ENCODE data around the gene FRA10AC1. TPM values are rescaled to one million over a fixed set of nuclear protein-coding genes. Genes with fewer than 3 reads are reported as not detected.

The FRA10AC1 gene
- total and polyA plus RNA-seq, 3 donors from 2014 or later, result 14.8 to 46.9 (median 30.5) TPM

GRCh38 chr10:93726024-93726423 is 23.6 kb upstream of the FRA10AC1 start:
- Histone ChIP-seq H3K4me3 (no peak overlapping the region), H3K4me1 (no peaks in the 10 kb centered on the region), H3K27ac (no peak overlapping the region), H3K9me3 (no peaks in the 10 kb centered on the region), H3K36me3 (ENCODE audit: low read depth, missing control alignments) (no peaks in the 10 kb centered on the region), H3K27me3 (no peaks in the 10 kb centered on the region)
- TF ChIP-seq CTCF (IDR thresholded peaks at IDR 0.05) (no peak), POLR2A (IDR thresholded peaks at IDR 0.05) (no peak)
- DNase-seq, result no peak
- WGBS, 2 donors, result 87 to 89% methylated on average over 1 of the region's 1 CpG
- intact Hi-C loops (cut with DNase I; ENCODE audit: low total_unique reads), result no loop called here

DNA sequence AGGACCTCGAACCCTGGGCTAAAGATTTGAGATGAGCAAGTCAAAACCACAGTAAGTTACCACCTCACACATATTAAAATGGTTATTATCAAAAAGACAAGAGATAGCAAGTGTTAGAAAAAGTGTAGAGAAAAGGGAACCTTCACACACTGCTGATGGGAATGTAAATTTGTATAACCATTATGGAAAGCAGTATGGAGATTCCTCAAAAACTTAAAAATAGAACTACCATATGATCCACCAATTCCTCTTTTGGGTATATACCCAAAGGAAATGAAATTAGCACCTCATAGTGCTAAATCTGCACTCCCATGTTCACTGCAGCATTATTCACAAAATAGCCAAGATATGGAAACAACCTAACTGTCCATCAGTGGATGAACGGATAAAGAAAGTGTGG is 20.8 kb upstream of the FRA10AC1 start:
- DNase-seq, result no peak
- 85 to 87% methylated on average over 2 of the region's 2 CpGs for WGBS, 2 donors
- no peaks in the 10 kb centered on the region for H3K4me1 ChIP-seq
- intact Hi-C loops (cut with DNase I; ENCODE audit: low total_unique reads), result no loop called here
- no peaks in the 10 kb centered on the region for H3K27me3 ChIP-seq
- no peak overlapping the region for H3K27ac ChIP-seq
- H3K4me3 ChIP-seq, result no peak overlapping the region
- H3K9me3 ChIP-seq, result no peaks in the 10 kb centered on the region
- H3K36me3 ChIP-seq (ENCODE audit: low read depth, missing control alignments), result no peaks in the 10 kb centered on the region
- TF ChIP-seq CTCF (IDR thresholded peaks at IDR 0.05) (no peak), POLR2A (IDR thresholded peaks at IDR 0.05) (no peak)

DNA sequence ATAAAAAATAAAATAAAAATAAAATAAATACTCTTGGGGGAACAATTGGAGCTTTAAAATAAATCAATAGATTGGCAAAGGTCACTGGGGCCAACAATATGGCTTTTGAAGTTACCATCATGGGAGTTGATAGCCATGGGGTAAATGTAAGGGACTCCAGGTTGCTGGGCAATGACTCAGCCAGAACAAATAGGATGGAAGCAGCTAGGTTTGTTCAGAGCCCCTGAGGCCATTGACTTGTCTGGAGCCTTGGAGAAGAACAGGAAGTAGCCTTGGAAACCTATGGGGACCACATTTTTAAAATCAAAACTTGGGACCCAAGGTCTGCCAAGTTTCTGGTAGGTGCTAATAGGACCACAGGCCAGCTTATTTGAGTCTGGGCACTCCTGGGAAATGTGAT is 20.2 kb upstream of the FRA10AC1 start:
- DNase-seq, result no peak
- Histone ChIP-seq H3K27me3 (no peaks in the 10 kb centered on the region), H3K4me3 (no peak overlapping the region), H3K9me3 (no peaks in the 10 kb centered on the region), H3K4me1 (no peaks in the 10 kb centered on the region), H3K36me3 (ENCODE audit: low read depth, missing control alignments) (no peaks in the 10 kb centered on the region), H3K27ac (no peak overlapping the region)
- intact Hi-C loops (cut with DNase I; ENCODE audit: low total_unique reads), result no loop called here
- TF ChIP-seq POLR2A (IDR thresholded peaks at IDR 0.05), result no peak
- no peak for TF ChIP-seq CTCF (IDR thresholded peaks at IDR 0.05)

- no peak for DNase-seq
- Histone ChIP-seq H3K36me3 (ENCODE audit: low read depth, missing control alignments) (no peaks in the 10 kb centered on the region), H3K4me1 (no peaks in the 10 kb centered on the region), H3K4me3 (no peak overlapping the region), H3K27me3 (no peaks in the 10 kb centered on the region), H3K9me3 (no peaks in the 10 kb centered on the region), H3K27ac (no peak overlapping the region)
- no peak for TF ChIP-seq POLR2A (IDR thresholded peaks at IDR 0.05)
- no peak for TF ChIP-seq CTCF (IDR thresholded peaks at IDR 0.05)
- intact Hi-C loops (cut with DNase I; ENCODE audit: low total_unique reads), result no loop called here
- WGBS, 2 donors, result 70 to 74% methylated on average over 3 of the region's 3 CpGs
Observed at GRCh38 chr10:93719901-93720300, 17.5 kb upstream of the FRA10AC1 start.

- TF ChIP-seq CTCF (IDR thresholded peaks at IDR 0.05) (no peak), POLR2A (IDR thresholded peaks at IDR 0.05) (no peak)
- H3K9me3 ChIP-seq, result no peaks in the 10 kb centered on the region
- intact Hi-C loops (cut with DNase I; ENCODE audit: low total_unique reads), result no loop called here
- H3K4me1 ChIP-seq, result no peaks in the 10 kb centered on the region
- no peaks in the 10 kb centered on the region for H3K27me3 ChIP-seq
- H3K4me3 ChIP-seq, result no peak overlapping the region
- no peaks in the 10 kb centered on the region for H3K36me3 ChIP-seq (ENCODE audit: low read depth, missing control alignments)
- no peak overlapping the region for H3K27ac ChIP-seq
- DNase-seq, result no peak
- 74 to 77% methylated on average over 8 of the region's 8 CpGs for WGBS, 2 donors
Observed at GRCh38 chr10:93718937-93719725, 16.7 kb upstream of the FRA10AC1 start.

Measured in testis (tissue), 3 donors.